ENCODE measurements around the gene PPP5C. TPM values are rescaled to one million over a fixed set of nuclear protein-coding genes. Genes with fewer than 3 reads are reported as not detected.

The PPP5C gene
- total and polyA plus RNA-seq, 2 of the 8 experiments (the other 6 are each of a cell fraction or from before 2014, with no cell fraction given), result 112 to 156 TPM

DNA sequence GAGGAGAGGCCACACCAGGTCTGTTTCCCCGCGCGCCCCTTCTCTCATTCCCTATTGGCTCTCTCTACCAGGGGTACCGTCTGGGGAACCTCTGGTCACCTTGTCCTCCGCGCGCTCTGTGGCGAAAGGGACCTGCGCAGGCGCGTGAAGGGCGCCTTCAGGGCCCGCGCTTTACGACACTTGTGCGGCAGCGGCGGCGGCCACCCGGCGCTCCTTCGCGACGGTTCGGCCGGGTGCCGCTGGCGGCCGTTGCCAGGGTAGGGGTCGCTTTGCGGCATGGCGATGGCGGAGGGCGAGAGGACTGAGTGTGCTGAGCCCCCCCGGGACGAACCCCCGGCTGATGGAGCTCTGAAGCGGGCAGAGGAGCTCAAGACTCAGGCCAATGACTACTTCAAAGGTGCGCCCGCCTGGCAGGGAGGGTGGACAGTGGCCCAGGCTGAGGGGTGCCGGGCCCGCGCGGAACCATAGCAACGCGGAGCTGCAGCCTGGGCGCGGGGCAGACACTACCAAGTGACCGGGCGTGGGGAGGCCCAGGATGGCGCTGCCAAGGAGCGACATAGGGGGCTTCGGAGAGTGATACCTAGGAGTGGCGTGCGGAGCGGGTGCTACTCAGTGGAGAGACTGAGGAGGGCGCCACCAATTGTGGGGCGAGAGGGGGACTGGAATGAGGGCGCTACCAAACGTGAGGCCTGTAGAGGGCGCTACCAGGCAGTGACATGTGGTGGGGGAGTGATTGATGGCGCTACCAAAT, at the start of gene PPP5C (continued):
- TF ChIP-seq NRF1 (IDR thresholded peaks at IDR 0.05; ENCODE audit: low read depth, low read length), result peak; percentile 94
- peak; percentile 32 for TF ChIP-seq KDM4A (IDR thresholded peaks at IDR 0.05; ENCODE audit: low read depth, low read length, severe bottlenecking)
- TF ChIP-seq, protein P1, sequence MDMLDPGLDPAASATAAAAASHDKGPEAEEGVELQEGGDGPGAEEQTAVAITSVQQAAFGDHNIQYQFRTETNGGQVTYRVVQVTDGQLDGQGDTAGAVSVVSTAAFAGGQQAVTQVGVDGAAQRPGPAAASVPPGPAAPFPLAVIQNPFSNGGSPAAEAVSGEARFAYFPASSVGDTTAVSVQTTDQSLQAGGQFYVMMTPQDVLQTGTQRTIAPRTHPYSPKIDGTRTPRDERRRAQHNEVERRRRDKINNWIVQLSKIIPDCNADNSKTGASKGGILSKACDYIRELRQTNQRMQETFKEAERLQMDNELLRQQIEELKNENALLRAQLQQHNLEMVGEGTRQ (IDR thresholded peaks at IDR 0.05; ENCODE audit: low read length), result no peak; the same call in 1 of the 2 replicates
- peak; percentile 42; the same call in 1 of the 2 replicates for TF ChIP-seq TEAD4 (IDR thresholded peaks at IDR 0.05; ENCODE audit: low read depth, low read length)
- TF ChIP-seq POLR2A (IDR thresholded peaks at IDR 0.05; ENCODE audit: control extremely low read depth in 1 of 2, low read depth in 2 of 2, low read length in 2 of 2), result peak; percentile 79 to 82
- TF ChIP-seq CBX8 (IDR thresholded peaks at IDR 0.05; ENCODE audit: borderline replicate concordance, low read depth, low read length), result no peak
- TF ChIP-seq PHF8 (conservative IDR thresholded peaks at IDR 0.05; ENCODE audit: low read depth, low read length), result peak; percentile 87
- TF ChIP-seq RAD21 (IDR thresholded peaks at IDR 0.05 in 1 of 2, conservative IDR thresholded peaks at IDR 0.05 in 1 of 2; ENCODE audit: low read depth in 2 of 2, low read length in 2 of 2), result peak; percentile 43 to 62
- no peak for TF ChIP-seq JUN (IDR thresholded peaks at IDR 0.05; ENCODE audit: low read depth, low read length)
- TF ChIP-seq YY1 (IDR thresholded peaks at IDR 0.05; ENCODE audit: low read depth, low read length), result peak; percentile 81
- TF ChIP-seq SUZ12 (IDR thresholded peaks at IDR 0.05; ENCODE audit: low read length), result no peak
- TF ChIP-seq CBX5 (IDR thresholded peaks at IDR 0.05; ENCODE audit: low read depth, low read length), result no peak
- TF ChIP-seq TAF7 (optimal IDR thresholded peaks at IDR 0.05; ENCODE audit: borderline replicate concordance, low read depth, low read length), result peak; percentile 88
- TF ChIP-seq, protein P2, sequence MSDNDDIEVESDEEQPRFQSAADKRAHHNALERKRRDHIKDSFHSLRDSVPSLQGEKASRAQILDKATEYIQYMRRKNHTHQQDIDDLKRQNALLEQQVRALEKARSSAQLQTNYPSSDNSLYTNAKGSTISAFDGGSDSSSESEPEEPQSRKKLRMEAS (IDR thresholded peaks at IDR 0.05), result peak; percentile 82
- peak; percentile 75 for TF ChIP-seq CREB1 (IDR thresholded peaks at IDR 0.05)
- no peak for TF ChIP-seq CEBPB (IDR thresholded peaks at IDR 0.05; ENCODE audit: low read depth, low read length)
- peak; percentile 36; the same call in 1 of the 2 replicates for TF ChIP-seq KDM5A (IDR thresholded peaks at IDR 0.05; ENCODE audit: low read length)
- TF ChIP-seq RFX5 (IDR thresholded peaks at IDR 0.05; ENCODE audit: borderline replicate concordance, low read depth, low read length), result no peak
- peak; percentile 65; the same call in 1 of the 2 replicates for TF ChIP-seq POLR2AphosphoS5 (IDR thresholded peaks at IDR 0.05; ENCODE audit: low read depth, low read length)
- no peak for TF ChIP-seq KDM1A (IDR thresholded peaks at IDR 0.05; ENCODE audit: borderline replicate concordance, low read length)
- TF ChIP-seq CHD2 (IDR thresholded peaks at IDR 0.05; ENCODE audit: low read length), result no peak
- TF ChIP-seq NANOG (IDR thresholded peaks at IDR 0.05; ENCODE audit: insufficient read depth, low read depth, low read length, poor library complexity, severe bottlenecking), result no peak
- no peak for TF ChIP-seq ZNF274 (IDR thresholded peaks at IDR 0.05; ENCODE audit: borderline replicate concordance, extremely low read depth, low read length)
- no peak for TF ChIP-seq RBBP5 (IDR thresholded peaks at IDR 0.05; ENCODE audit: borderline replicate concordance, low read depth, low read length)

All from H1 (cell line).